H1 (cell line): ENCODE data around the gene RTEL1. TPM values are rescaled to one million over a fixed set of nuclear protein-coding genes. Genes with fewer than 3 reads are reported as not detected.

Source experiments
- CTCF ChIP-seq, 3 experiments: IDR thresholded peaks; 1 replicate in 2 of 3; 2 replicates in 1 of 3; pipeline versions ENCODE4 v1.5.1 to v1.6.1; 2011; ENCODE audit warnings: low read length in 3 of 3, mild to moderate bottlenecking in 3 of 3, inconsistent platforms in 2 of 3, low read depth in 1 of 3, moderate library complexity in 1 of 3; ENCODE audit not compliant: insufficient read depth in 1 of 3; ENCODE audit errors: control extremely low read depth in 1 of 3
- EGR1 ChIP-seq: IDR thresholded peaks from 2 replicates; pipeline ENCODE4 v1.6.1; 2011; ENCODE audit warnings: low read depth, low read length, borderline replicate concordance
- polyA plus RNA-seq, 7 experiments: library from polyadenylated mRNA; depleted of rRNA in 3 of 7; stranded (reverse) in 5 of 7; unstranded in 2 of 7; fragments of >200 nt in 5 of 7; fragments of 200-250 nt in 2 of 7; gene quantifications; 1 replicate in 5 of 7; 2 replicates in 1 of 7; 4 replicates in 1 of 7; pipeline versions ENCODE4 v1.2.1 to v1.2.3, GENCODE V29; 2011 to 2013; ENCODE audit warnings: missing spikeins in 2 of 7, mixed read lengths in 2 of 7
- total RNA-seq: library from RNA; stranded (reverse); fragmentation: NEBNext Ultra II Directional; extraction: Animal tissue kit (Norgen Biotek cat#: 25700); gene quantifications from 2 replicates; pipeline ENCODE4 v1.2.1, GENCODE V29; 2021

The RTEL1 gene
- total and polyA plus RNA-seq, 2 of the 8 experiments (the other 6 are each of a cell fraction or from before 2014, with no cell fraction given) = 16.2 to 37.1 TPM

GRCh38 chr20:63641146-63641791 lies 16.8 kb upstream of the RTEL1 start (continued):
- no peak for TF ChIP-seq CTCF (IDR thresholded peaks at IDR 0.05; ENCODE audit: control extremely low read depth in 1 of 3, insufficient read depth in 1 of 3, low read depth in 1 of 3, low read length in 3 of 3)
- TF ChIP-seq EGR1 = no peak
